Astrocyte (in vitro differentiated cells and primary cell): ENCODE measurements around the gene CENPS. TPM values are rescaled to one million over a fixed set of nuclear protein-coding genes. Genes with fewer than 3 reads are reported as not detected.
A peak's percentile ranks its signal among the peaks of the same experiment; 100 is the strongest.
"Not testable (repeated sequence)": the region's sequence is repeated elsewhere in the genome, so short reads cannot be mapped to it uniquely, and the experiment has no call there.

ENCODE experiments used
- DNase-seq: peaks from one replicate; pipeline ENCODE4 v3.0.0-alpha.2; 2010; ENCODE audit warnings: low read depth
- FAIRE-seq: peaks from 2 replicates; lab custom pipeline; 2011; peaks lifted over from hg19 to GRCh38; lab: Jason Lieb, UNC
- H2AFZ ChIP-seq: 2 replicates; pipeline ENCODE4 v1.6.0; 2012; ENCODE audit warnings: low read depth, low read length, inconsistent platforms
- H3K27ac ChIP-seq: 2 replicates; pipeline ENCODE4 v1.5.1; 2011; ENCODE audit warnings: low read depth, low read length, inconsistent platforms
- H3K27me3 ChIP-seq: 2 replicates; pipeline ENCODE4 v1.6.0; 2011; ENCODE audit warnings: low read length, inconsistent platforms; ENCODE audit not compliant: insufficient read depth
- H3K36me3 ChIP-seq: 2 replicates; pipeline ENCODE4 v1.5.1; 2011; ENCODE audit warnings: low read length, inconsistent platforms; ENCODE audit not compliant: insufficient read depth
- H3K4me1 ChIP-seq: 2 replicates; pipeline ENCODE4 v1.5.1; 2011; ENCODE audit warnings: low read length, inconsistent platforms; ENCODE audit not compliant: insufficient read depth
- H3K4me2 ChIP-seq: 2 replicates; pipeline ENCODE4 v1.6.0; 2012; ENCODE audit warnings: low read length, inconsistent platforms
- H3K4me3 ChIP-seq: 2 replicates; pipeline ENCODE4 v1.5.1; 2011; ENCODE audit warnings: low read depth, mild to moderate bottlenecking, low read length, inconsistent platforms; ENCODE audit not compliant: insufficient read depth
- H3K79me2 ChIP-seq: 2 replicates; pipeline ENCODE4 v1.6.0; 2012; ENCODE audit warnings: mild to moderate bottlenecking, low read length, inconsistent platforms; ENCODE audit not compliant: insufficient read depth
- H3K9ac ChIP-seq: 2 replicates; pipeline ENCODE4 v1.6.0; 2012; ENCODE audit warnings: mild to moderate bottlenecking, low read length, inconsistent platforms
- H3K9me3 ChIP-seq: 2 replicates; pipeline ENCODE4 v1.5.1; 2012; ENCODE audit warnings: low read depth, mild to moderate bottlenecking, low read length, inconsistent platforms; ENCODE audit not compliant: insufficient read depth
- H4K20me1 ChIP-seq: 2 replicates; pipeline ENCODE4 v1.6.0; 2012; ENCODE audit warnings: low read length, inconsistent platforms; ENCODE audit not compliant: insufficient read depth
- H3K27ac Mint-ChIP-seq: one replicate; pipeline ENCODE4 v1.8.0; 2021; ENCODE audit warnings: mild to moderate bottlenecking, mixed read lengths; ENCODE audit not compliant: unreplicated experiment
- H3K27me3 Mint-ChIP-seq: one replicate; pipeline ENCODE4 v1.8.0; 2021; ENCODE audit warnings: low read depth, mixed read lengths; ENCODE audit not compliant: unreplicated experiment
- H3K36me3 Mint-ChIP-seq: one replicate; pipeline ENCODE4 v1.8.0; 2021; ENCODE audit warnings: low read depth, mixed read lengths; ENCODE audit not compliant: unreplicated experiment
- H3K4me1 Mint-ChIP-seq: one replicate; pipeline ENCODE4 v1.8.0; 2021; ENCODE audit warnings: low read depth, mixed read lengths; ENCODE audit not compliant: unreplicated experiment
- H3K4me3 Mint-ChIP-seq: one replicate; pipeline ENCODE4 v1.8.0; 2021; ENCODE audit warnings: mild to moderate bottlenecking, moderate library complexity, mixed read lengths; ENCODE audit not compliant: unreplicated experiment
- H3K9me3 Mint-ChIP-seq: one replicate; pipeline ENCODE4 v1.8.0; 2021; ENCODE audit warnings: mild to moderate bottlenecking, mixed read lengths; ENCODE audit not compliant: unreplicated experiment
- CTCF ChIP-seq: IDR thresholded peaks from 2 replicates; pipeline ENCODE4 v1.5.1; 2011; ENCODE audit warnings: low read depth, mild to moderate bottlenecking, inconsistent platforms, low read length, moderate library complexity; ENCODE audit not compliant: insufficient read depth
- EZH2 ChIP-seq: IDR thresholded peaks from 2 replicates; pipeline ENCODE4 v1.6.1; 2012; ENCODE audit warnings: mild to moderate bottlenecking, low read length, inconsistent platforms; ENCODE audit not compliant: insufficient read depth
- total RNA-seq: library from RNA; stranded (reverse); gene quantifications from 2 replicates; pipeline ENCODE4 v1.2.1, GENCODE V29; 2021

The CENPS gene
- total RNA-seq, 1 donor from 2014 or later: 9.0 TPM

DNA sequence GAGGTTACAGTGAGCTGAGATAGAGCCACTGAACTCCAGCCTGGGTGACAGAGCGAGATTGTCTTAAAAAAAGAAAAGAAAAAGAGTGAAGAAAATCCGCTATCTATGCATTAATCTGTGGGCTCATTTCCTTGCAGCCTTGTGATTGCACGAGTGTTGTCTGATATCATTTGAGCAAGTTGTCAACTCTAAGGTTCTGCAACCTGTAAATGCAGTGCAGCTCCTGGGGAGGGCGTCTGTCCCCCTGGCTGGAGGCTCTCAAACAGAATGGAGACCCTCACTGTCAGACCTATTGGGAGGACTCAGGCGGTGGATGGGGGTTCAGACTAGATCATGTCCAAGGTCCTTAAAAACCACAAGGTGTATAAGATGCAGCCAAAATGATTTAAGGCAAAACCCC, 25.8 kb downstream of the CENPS start:
- Mint-ChIP-seq H3K4me1 (peaks cover 23% of the 10 kb centered on the region), H3K27me3 (no peaks in the 10 kb centered on the region), H3K9me3 (no peaks in the 10 kb centered on the region), H3K36me3 (peaks cover under 1% of the 10 kb centered on the region), H3K27ac (no peak overlapping the region), H3K4me3 (peak overlapping the region; percentile 27)
- Histone ChIP-seq H3K4me2 (no peak overlapping the region), H4K20me1 (no peaks in the 10 kb centered on the region), H3K9ac (no peak overlapping the region), H3K4me1 (peaks cover 17% of the 10 kb centered on the region), H3K9me3 (no peaks in the 10 kb centered on the region), H3K4me3 (no peak overlapping the region), H2AFZ (no peak overlapping the region), H3K79me2 (no peaks in the 10 kb centered on the region), H3K27me3 (no peaks in the 10 kb centered on the region), H3K27ac (no peak overlapping the region), H3K36me3 (no peaks in the 10 kb centered on the region)
- FAIRE-seq: no peak
- TF ChIP-seq CTCF: no peak
- no peak for TF ChIP-seq EZH2
- no peak for DNase-seq

GRCh38 chr1:10456661-10457060, 26.4 kb downstream of the CENPS start:
- Histone ChIP-seq H2AFZ (no peak overlapping the region), H3K27me3 (no peaks in the 10 kb centered on the region), H3K36me3 (no peaks in the 10 kb centered on the region), H3K4me2 (no peak overlapping the region), H3K4me1 (peaks cover 12% of the 10 kb centered on the region), H3K27ac (no peak overlapping the region), H4K20me1 (no peaks in the 10 kb centered on the region), H3K79me2 (no peaks in the 10 kb centered on the region), H3K9ac (no peak overlapping the region), H3K4me3 (no peak overlapping the region), H3K9me3 (no peaks in the 10 kb centered on the region)
- FAIRE-seq: no peak
- DNase-seq: no peak
- H3K9me3 Mint-ChIP-seq: no peaks in the 10 kb centered on the region
- H3K4me3 Mint-ChIP-seq: peak overlapping the region; percentile 6
- H3K36me3 Mint-ChIP-seq: peaks cover 4% of the 10 kb centered on the region
- H3K27ac Mint-ChIP-seq: no peak overlapping the region
- no peaks in the 10 kb centered on the region for H3K27me3 Mint-ChIP-seq
- TF ChIP-seq CTCF (no peak), EZH2 (no peak)
- peaks cover 18% of the 10 kb centered on the region for H3K4me1 Mint-ChIP-seq

GRCh38 chr1:10457462-10457861, 27.2 kb downstream of the CENPS start:
- H3K4me1 ChIP-seq: peaks cover 12% of the 10 kb centered on the region
- H3K4me2 ChIP-seq, H3K9me3 ChIP-seq, DNase-seq, H4K20me1 ChIP-seq, H3K27me3 ChIP-seq, H3K36me3 ChIP-seq, H3K27ac ChIP-seq, H3K9ac ChIP-seq, H3K4me3 Mint-ChIP-seq, H3K9me3 Mint-ChIP-seq, FAIRE-seq, H3K36me3 Mint-ChIP-seq, H3K4me3 ChIP-seq, H3K79me2 ChIP-seq, H2AFZ ChIP-seq, H3K27me3 Mint-ChIP-seq: not testable (repeated sequence)
- Mint-ChIP-seq H3K4me1 (peaks cover 17% of the 10 kb centered on the region), H3K27ac (peak overlapping the region; percentile 47)
